NCI-H2227 treated with DMSO at 0.1 percent for 48 hours (cell line): Measurements from ENCODE around the gene SPATA25.
"Not testable (repeated sequence)": the region's sequence is repeated elsewhere in the genome, so short reads cannot be mapped to it uniquely, and the experiment has no call there.

Experiments
- DNase-seq: peaks from one replicate; lab custom pipeline; 2025; lab: John Stamatoyannopoulos, UW

SPATA25 gene

GRCh38 chr20:45913116-45913515 lies 25.7 kb upstream of the SPATA25 start:
- DNase-seq = no peak

- no peak for DNase-seq
Observed at GRCh38 chr20:45912344-45912682, 24.9 kb upstream of the SPATA25 start.

- DNase-seq = peak; percentile 69
Observed at GRCh38 chr20:45911486-45912343, 24.3 kb upstream of the SPATA25 start, which contains the start of gene PLTP. PLTP (minus strand) TSS chr20:45912155; CDS start chr20:45911452, 703 bp downstream.

GRCh38 chr20:45910670-45911485 lies 23.5 kb upstream of the SPATA25 start:
- DNase-seq = peak; percentile 99

- no peak for DNase-seq
Observed at GRCh38 chr20:45909817-45910669, 22.6 kb upstream of the SPATA25 start.

- no peak for DNase-seq
Observed at GRCh38 chr20:45909336-45909808, 21.9 kb upstream of the SPATA25 start.

GRCh38 chr20:45908084-45908483 lies 20.7 kb upstream of the SPATA25 start:
- no peak for DNase-seq

GRCh38 chr20:45907219-45907948 lies 20.0 kb upstream of the SPATA25 start:
- DNase-seq = no peak

- no peak for DNase-seq
Observed at GRCh38 chr20:45905505-45906079, 18.2 kb upstream of the SPATA25 start.

GRCh38 chr20:45904583-45905504 lies 17.4 kb upstream of the SPATA25 start:
- DNase-seq = no peak

GRCh38 chr20:45902199-45902701 lies 14.8 kb upstream of the SPATA25 start:
- DNase-seq = no peak

- not testable (repeated sequence) for DNase-seq
Observed at GRCh38 chr20:45901332-45901731, 13.9 kb upstream of the SPATA25 start.

GRCh38 chr20:45899046-45899835 lies 11.8 kb upstream of the SPATA25 start:
- no peak for DNase-seq

GRCh38 chr20:45898285-45898684 lies 10.9 kb upstream of the SPATA25 start:
- DNase-seq = no peak

GRCh38 chr20:45897692-45898091 lies 10.3 kb upstream of the SPATA25 start:
- no peak for DNase-seq

- no peak for DNase-seq
Observed at GRCh38 chr20:45897289-45897688, 9.9 kb upstream of the SPATA25 start.

- DNase-seq = no peak
Observed at GRCh38 chr20:45896641-45897161, 9.3 kb upstream of the SPATA25 start.

GRCh38 chr20:45894797-45895196 lies 7.4 kb upstream of the SPATA25 start:
- no peak for DNase-seq

- DNase-seq = no peak
Observed at GRCh38 chr20:45893831-45894230, 6.4 kb upstream of the SPATA25 start.
